Small intestine (tissue), 7 donors: Measurements from ENCODE around the gene ADGRG6. TPM values are rescaled to one million over a fixed set of nuclear protein-coding genes. Genes with fewer than 3 reads are reported as not detected.
A peak's percentile ranks its signal among the peaks of the same experiment; 100 is the strongest.

Source experiments
- DNase-seq, 2 donors: peaks; one replicate each; pipeline versions ENCODE4 v3.0.0 to v3.0.0-alpha.2; 2013
- FAIRE-seq: peaks from 2 replicates; lab custom pipeline; 2012; peaks lifted over from hg19 to GRCh38; lab: Jason Lieb, UNC
- H3K27ac ChIP-seq, 3 donors: one replicate each; pipeline ENCODE4 v1.5.1; 2013; ENCODE audit warnings: low read length in 2 of 3, mild to moderate bottlenecking in 2 of 3, control low read depth in 1 of 3, inconsistent platforms in 1 of 3, low read depth in 1 of 3, moderate library complexity in 1 of 3
- H3K27me3 ChIP-seq, 3 donors: one replicate each; pipeline ENCODE4 v1.6.1; 2013; ENCODE audit warnings: low read length in 3 of 3, inconsistent platforms in 1 of 3; ENCODE audit not compliant: control insufficient read depth in 3 of 3, insufficient read depth in 3 of 3
- H3K36me3 ChIP-seq, 3 donors: one replicate each; pipeline ENCODE4 v1.6.1; 2013; ENCODE audit warnings: low read length in 3 of 3, inconsistent platforms in 1 of 3, low read depth in 1 of 3, mild to moderate bottlenecking in 1 of 3, moderate library complexity in 1 of 3; ENCODE audit not compliant: control insufficient read depth in 3 of 3, insufficient read depth in 2 of 3
- H3K4me1 ChIP-seq, 3 donors: one replicate each; pipeline ENCODE4 v1.6.1; 2013; ENCODE audit warnings: low read length in 2 of 3, inconsistent platforms in 1 of 3, low read depth in 1 of 3, mild to moderate bottlenecking in 1 of 3, moderate library complexity in 1 of 3; ENCODE audit not compliant: control insufficient read depth in 3 of 3, insufficient read depth in 2 of 3
- H3K4me3 ChIP-seq, 3 donors: one replicate each; pipeline ENCODE4 v1.5.1; 2013; ENCODE audit warnings: low read length in 3 of 3, control low read depth in 1 of 3, inconsistent platforms in 1 of 3, low read depth in 1 of 3, mild to moderate bottlenecking in 1 of 3, moderate library complexity in 1 of 3
- H3K9me3 ChIP-seq, 2 donors: one replicate each; pipeline ENCODE4 v1.6.1; 2013; ENCODE audit warnings: low read depth in 1 of 2, low read length in 1 of 2; ENCODE audit not compliant: control insufficient read depth in 2 of 2, insufficient read depth in 1 of 2
- WGBS, 3 donors: extraction: QIAGEN DNeasy Blood & Tissue Kit; methylation state at CpG; one replicate each; pipeline ENCODE4 v1.1.7; 2013; 5-methylcytosine and 5-hydroxymethylcytosine counted together
- polyA plus RNA-seq, 4 donors: library from polyadenylated mRNA; stranded (reverse) in 3 of 4; unstranded in 1 of 4; fragments of 200-250 nt in 3 of 4; fragments of 120-200 nt in 1 of 4; gene quantifications; one replicate each; pipeline versions ENCODE4 v1.2.1 to v1.2.3, GENCODE V29; 2013
- donor health status: healthy with polysubstance abuse.
- donor health status: control.
- donor health status: control.
- donor health status: Bipolar disorder and iron deficiency.
- donor health status: healthy.

Gene ADGRG6
- polyA plus RNA-seq, 4 donors, result 5.4 to 25.8 (median 11.1) TPM

DNA sequence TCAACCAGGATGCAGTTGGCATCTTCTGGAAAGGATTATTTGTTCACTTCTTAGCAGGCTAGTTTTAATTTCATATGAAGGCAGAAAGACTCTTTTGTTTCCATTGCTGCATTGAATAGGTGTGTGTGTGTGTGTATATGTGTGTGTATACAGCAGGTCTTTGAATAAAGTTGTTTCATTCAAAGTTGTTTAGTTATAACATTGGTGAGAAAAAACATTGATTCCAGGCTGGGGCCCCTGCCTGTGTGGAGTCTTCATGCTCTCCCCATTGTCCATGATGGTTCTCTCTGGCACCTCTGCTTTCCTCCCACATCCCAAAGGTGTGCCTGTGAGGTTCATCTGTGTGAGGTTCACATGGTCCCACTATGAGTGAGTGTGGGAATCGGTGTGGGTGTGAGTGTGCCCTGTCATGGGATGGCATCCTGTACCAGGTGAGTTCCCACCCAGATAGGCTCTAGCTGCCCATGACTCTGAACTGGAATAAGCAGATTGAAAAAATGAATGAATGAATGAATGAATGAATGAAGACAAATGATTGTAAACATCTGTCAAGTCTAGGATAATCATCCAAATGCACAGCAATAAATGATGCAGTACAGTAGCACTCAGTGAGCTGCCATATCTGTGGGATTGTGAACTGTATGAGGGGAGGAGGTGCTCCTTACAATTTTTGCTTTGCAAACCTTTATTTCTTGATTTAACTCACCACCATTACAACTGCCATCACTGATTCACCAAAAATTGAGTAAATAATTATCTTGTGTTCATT lies 156.0 kb downstream of the ADGRG6 start:
- Histone ChIP-seq H3K27ac (no peak overlapping the region), H3K9me3 (peaks cover 0 to 7% of the 10 kb centered on the region in 2 donors), H3K4me1 (no peaks in the 10 kb centered on the region), H3K4me3 (no peak overlapping the region), H3K27me3 (no peaks in the 10 kb centered on the region), H3K36me3 (no peaks in the 10 kb centered on the region)
- 94 to 100% (median 95%) methylated on average over 1 of the region's 1 CpG for WGBS, 3 donors
- DNase-seq, result no peak
- FAIRE-seq, result no peak

DNA sequence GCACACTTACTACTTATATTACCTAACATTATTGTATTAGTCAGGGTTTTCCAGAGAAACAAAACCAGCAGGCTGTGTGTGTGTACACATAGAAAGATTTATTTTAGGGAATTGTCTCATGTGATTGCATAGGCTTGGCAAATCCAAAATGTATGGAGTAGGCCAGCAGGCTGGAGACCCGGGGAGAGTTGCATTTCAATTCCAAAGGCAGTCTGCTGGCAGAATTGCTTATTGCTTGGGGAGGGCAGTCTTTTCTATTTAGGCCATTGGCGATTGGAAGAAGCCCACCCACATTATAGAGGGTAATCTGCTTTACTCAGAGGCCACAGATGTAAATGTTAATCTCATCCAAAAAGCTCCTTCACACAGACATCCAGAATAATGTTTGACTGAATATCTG lies 157.0 kb downstream of the ADGRG6 start:
- DNase-seq (no peak), FAIRE-seq (no peak)
- H3K36me3 ChIP-seq, result no peaks in the 10 kb centered on the region
- peaks cover 0 to 9% of the 10 kb centered on the region in 2 donors for H3K9me3 ChIP-seq
- no peak overlapping the region for H3K27ac ChIP-seq
- H3K27me3 ChIP-seq, result no peaks in the 10 kb centered on the region
- 68 to 73% (median 69%) methylated on average over 2 of the region's 2 CpGs for WGBS, 3 donors
- H3K4me3 ChIP-seq, result no peak overlapping the region
- no peaks in the 10 kb centered on the region for H3K4me1 ChIP-seq

DNA sequence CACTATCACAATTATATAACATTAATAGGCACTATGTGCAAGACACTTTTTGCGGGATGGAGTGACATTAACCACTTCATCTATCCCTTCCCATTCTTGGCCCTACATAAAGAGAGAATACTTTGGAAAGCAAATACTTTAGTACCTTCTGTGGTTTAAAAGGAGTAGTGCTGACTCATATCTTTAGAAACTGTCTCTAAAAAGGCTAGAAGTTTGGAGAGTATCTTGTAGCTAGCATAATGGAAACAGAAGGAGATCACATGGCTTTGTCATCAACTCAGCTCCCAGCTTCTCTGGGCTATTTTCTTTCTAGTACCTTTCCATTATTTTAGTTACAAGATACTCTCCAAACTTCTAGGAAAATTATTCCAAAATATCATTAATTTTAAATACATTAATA lies 157.5 kb downstream of the ADGRG6 start:
- Histone ChIP-seq H3K27ac (no peak overlapping the region), H3K27me3 (no peaks in the 10 kb centered on the region), H3K9me3 (peaks cover 0 to 9% of the 10 kb centered on the region in 2 donors), H3K4me3 (no peak overlapping the region), H3K4me1 (no peaks in the 10 kb centered on the region), H3K36me3 (no peaks in the 10 kb centered on the region)
- DNase-seq, result no peak
- FAIRE-seq, result no peak
- 94 to 100% (median 100%) methylated on average over 1 of the region's 1 CpG for WGBS, 3 donors

DNA sequence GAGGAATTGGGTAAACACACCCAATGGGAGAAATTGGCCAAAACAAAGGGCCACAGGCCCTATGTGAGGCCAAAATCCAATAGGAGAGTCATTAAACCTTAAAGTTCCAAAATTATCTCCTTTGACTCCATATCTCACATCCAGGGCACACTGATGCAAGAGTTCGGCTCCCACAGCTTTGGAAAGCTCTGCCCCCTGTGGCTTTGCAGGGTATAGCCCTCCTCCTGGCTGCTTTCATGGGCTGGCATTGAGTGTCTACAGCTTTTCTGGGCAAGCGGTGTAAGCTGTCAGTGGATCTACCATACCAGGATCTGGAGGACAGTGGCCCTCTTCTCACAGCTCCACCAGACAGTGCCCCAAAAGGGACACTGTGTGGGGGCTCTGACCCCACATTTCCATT lies 160.5 kb downstream of the ADGRG6 start:
- no peak overlapping the region for H3K27ac ChIP-seq
- no peak for FAIRE-seq
- DNase-seq, result no peak
- no peaks in the 10 kb centered on the region for H3K36me3 ChIP-seq
- H3K27me3 ChIP-seq, result no peaks in the 10 kb centered on the region
- WGBS, 3 donors, result 90 to 94% (median 92%) methylated on average over 2 of the region's 2 CpGs
- H3K4me3 ChIP-seq, result no peak overlapping the region
- no peaks in the 10 kb centered on the region for H3K4me1 ChIP-seq
- peaks cover 0 to 9% of the 10 kb centered on the region in 2 donors for H3K9me3 ChIP-seq

DNA sequence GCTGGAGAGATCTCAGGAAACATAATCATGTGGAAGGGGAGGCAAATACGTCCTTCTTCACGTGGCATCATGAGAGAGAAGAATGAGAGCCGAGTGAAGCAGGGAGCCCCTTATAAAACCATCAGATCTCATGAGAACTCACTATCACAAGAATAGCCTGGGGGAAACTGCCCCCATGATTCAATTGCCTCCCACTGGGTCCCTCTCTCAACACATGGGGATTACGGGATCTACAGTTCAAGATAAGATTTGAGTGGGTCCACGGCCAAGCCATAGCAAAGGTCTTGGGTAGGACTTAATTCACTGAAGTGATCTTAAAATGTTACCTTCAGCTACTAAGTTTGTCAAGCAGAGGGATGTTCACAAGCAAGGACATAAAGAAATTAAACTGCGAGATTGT lies 162.2 kb downstream of the ADGRG6 start:
- no peaks in the 10 kb centered on the region for H3K4me1 ChIP-seq
- H3K27ac ChIP-seq, result no peak overlapping the region
- H3K36me3 ChIP-seq, result no peaks in the 10 kb centered on the region
- H3K27me3 ChIP-seq, result no peaks in the 10 kb centered on the region
- FAIRE-seq, result no peak
- H3K9me3 ChIP-seq, result peaks cover 0 to 9% of the 10 kb centered on the region in 2 donors
- 87 to 89% (median 89%) methylated on average over 6 of the region's 6 CpGs for WGBS, 3 donors
- DNase-seq, result no peak
- no peak overlapping the region for H3K4me3 ChIP-seq

DNA sequence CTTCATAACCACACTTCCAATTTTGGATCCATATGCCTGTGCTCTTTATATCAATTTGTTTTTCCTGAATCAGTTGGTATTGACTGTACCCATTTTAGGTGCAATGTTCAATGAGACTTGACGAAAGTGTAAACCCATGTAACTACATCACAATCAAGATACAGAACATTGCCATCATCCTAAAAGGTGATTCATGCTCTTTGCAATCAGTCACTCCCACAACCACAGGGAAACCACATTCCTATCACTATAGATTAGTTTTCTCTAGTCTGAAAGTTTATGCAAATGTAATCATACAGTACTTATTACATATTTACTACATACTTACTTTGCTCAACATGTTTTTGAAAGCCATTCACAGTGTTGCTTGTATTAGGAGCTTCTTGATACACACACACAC lies 167.4 kb downstream of the ADGRG6 start:
- WGBS, 3 donors, result 73 to 80% (median 76%) methylated on average over 1 of the region's 1 CpG
- Histone ChIP-seq H3K4me3 (no peak overlapping the region), H3K27ac (no peak overlapping the region), H3K36me3 (no peaks in the 10 kb centered on the region), H3K9me3 (no peaks in the 10 kb centered on the region), H3K4me1 (no peaks in the 10 kb centered on the region), H3K27me3 (no peaks in the 10 kb centered on the region)
- FAIRE-seq (no peak), DNase-seq (no peak)

DNA sequence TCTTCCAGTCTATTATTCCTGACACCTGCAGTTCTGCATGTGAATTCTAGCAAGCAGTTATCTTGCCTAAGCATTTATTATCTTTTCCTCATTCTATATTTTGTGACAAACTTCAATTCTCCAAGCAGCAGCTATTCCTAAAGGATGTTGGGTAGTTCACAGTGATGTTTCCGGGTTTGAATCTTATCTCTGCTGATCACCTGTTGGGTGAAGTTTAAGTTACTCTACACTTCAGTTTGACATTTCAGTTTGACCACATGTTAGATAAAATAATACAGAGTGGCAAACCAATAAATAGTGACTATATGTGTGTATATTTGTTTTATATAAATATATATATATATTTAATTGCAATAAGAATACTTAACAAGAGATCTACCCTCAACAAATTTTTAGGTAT lies 168.6 kb downstream of the ADGRG6 start:
- WGBS, 3 donors, result 42 to 44% (median 44%) methylated on average over 1 of the region's 1 CpG

DNA sequence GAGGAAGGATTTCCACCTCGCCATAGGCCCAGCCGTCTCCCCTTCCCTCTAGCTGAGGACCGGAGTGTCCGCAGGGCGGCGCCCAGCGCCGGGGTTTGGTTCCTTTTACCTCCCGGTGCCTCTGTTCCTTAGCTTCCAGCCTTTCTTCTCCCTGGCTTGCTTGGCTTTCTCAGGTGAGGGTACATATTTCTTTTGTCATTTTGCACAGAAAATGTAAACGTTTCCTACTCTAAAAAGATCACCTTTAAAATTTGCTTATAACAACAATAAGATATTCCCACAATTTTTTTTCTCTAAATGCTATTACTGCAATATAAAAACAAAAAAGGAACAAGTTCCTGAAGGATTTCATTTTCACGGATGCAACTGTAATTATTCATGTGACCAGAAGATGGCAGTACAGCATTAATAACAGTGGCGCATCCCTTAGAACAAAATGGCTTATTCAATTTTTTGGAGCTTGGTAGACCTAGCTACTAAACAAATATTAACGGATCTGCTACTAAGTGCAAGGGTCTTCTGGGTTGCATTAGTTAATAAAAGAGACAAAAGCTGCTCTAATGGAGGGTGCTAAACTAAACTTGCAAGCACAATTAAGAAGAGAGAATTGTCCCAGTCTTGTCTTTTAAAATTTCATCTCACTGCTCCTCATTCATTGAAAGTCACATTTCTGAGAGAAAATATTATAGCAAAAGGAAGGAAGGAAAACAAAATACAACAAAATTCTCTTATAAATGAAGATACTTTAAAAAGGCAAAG lies 172.9 kb downstream of the ADGRG6 start:
- 6 to 9% (median 7%) methylated on average over 13 of the region's 13 CpGs for WGBS, 3 donors
- peak; percentile 53 for FAIRE-seq

More for the DNA sequence above, 168.6 kb downstream of the ADGRG6 start:
- no peak for DNase-seq
- H3K9me3 ChIP-seq, result no peaks in the 10 kb centered on the region
- no peaks in the 10 kb centered on the region for H3K4me1 ChIP-seq
- H3K4me3 ChIP-seq, result no peak overlapping the region
- FAIRE-seq, result no peak
- H3K27me3 ChIP-seq, result no peaks in the 10 kb centered on the region
- H3K27ac ChIP-seq, result no peak overlapping the region
- H3K36me3 ChIP-seq, result no peaks in the 10 kb centered on the region

More for the DNA sequence above, 172.9 kb downstream of the ADGRG6 start:
- no peaks in the 10 kb centered on the region for H3K36me3 ChIP-seq
- no peak overlapping the region for H3K4me3 ChIP-seq
- no peaks in the 10 kb centered on the region for H3K9me3 ChIP-seq
- DNase-seq, result peak; percentile 50 to 61
- H3K27me3 ChIP-seq, result no peaks in the 10 kb centered on the region
- H3K4me1 ChIP-seq, result no peaks in the 10 kb centered on the region
- peak overlapping the region in 1 of 3 donors; percentile 34 for H3K27ac ChIP-seq
